HFFc6 (cell line): ENCODE measurements around the gene SF3A1. TPM values are rescaled to one million over a fixed set of nuclear protein-coding genes. Genes with fewer than 3 reads are reported as not detected.

Experiments
- DNase-seq: peaks from one replicate; pipeline ENCODE4 v3.0.0-alpha.2; 2018
- H3K27ac Mint-ChIP-seq: 2 replicates; pipeline ENCODE4 v1.8.0; 2020; ENCODE audit warnings: mild to moderate bottlenecking, mixed read lengths
- H3K27me3 Mint-ChIP-seq: 2 replicates; pipeline ENCODE4 v1.8.0; 2021; ENCODE audit warnings: mild to moderate bottlenecking, moderate library complexity, mixed read lengths; ENCODE audit not compliant: insufficient read depth
- H3K36me3 Mint-ChIP-seq: 2 replicates; pipeline ENCODE4 v1.8.0; 2021; ENCODE audit warnings: low read depth, mixed read lengths
- H3K4me1 Mint-ChIP-seq: 2 replicates; pipeline ENCODE4 v1.8.0; 2020; ENCODE audit warnings: low read depth, mixed read lengths
- H3K4me3 Mint-ChIP-seq: 2 replicates; pipeline ENCODE4 v1.8.0; 2020; ENCODE audit warnings: mild to moderate bottlenecking, moderate library complexity, mixed read lengths
- H3K9me3 Mint-ChIP-seq: 2 replicates; pipeline ENCODE4 v1.8.0; 2020; ENCODE audit warnings: mild to moderate bottlenecking, mixed read lengths
- total RNA-seq, 6 experiments: library from RNA; stranded (reverse); fragmentation: NEBNext Ultra II Directional; extraction: Animal tissue kit (Norgen Biotek cat#: 25700); gene quantifications; 2 replicates in 1 of 6; 3 replicates in 5 of 6; pipeline ENCODE4 v1.2.3, GENCODE V29; 2021
- TF ChIP-seq, protein P1 (sequence below): fragments of 200-600 bp; sonication (generic); IDR thresholded peaks from 2 replicates; pipeline ENCODE4 v1.5.0; 2021; ENCODE audit warnings: antibody characterized with exemption, mild to moderate bottlenecking

The SF3A1 gene
- total RNA-seq, 6 experiments from 2014 or later: 166 to 197 (median 181) TPM

DNA sequence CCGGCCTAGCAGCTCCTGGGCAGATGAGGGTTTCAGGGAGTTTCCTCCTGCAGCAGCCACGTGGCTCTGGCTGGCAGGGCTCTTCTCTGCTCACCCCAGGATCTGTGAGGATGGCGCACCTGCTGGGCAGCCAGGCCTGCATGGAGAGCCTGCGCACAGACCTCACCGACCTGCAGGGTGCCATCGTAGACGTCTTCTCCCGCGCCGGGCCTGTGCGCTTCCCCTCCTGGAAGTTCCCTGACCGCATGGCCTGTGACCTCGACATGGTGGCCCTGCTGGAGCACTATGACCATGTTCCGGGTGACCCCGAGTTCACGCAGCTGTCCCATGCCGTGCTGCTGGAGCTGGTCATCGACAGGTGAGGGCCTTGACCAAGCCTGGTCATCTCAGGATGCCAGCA lies 9.2 kb upstream of the SF3A1 start:
- Mint-ChIP-seq H3K4me3 (no peak overlapping the region), H3K27me3 (no peaks in the 10 kb centered on the region; the same call in 1 of the 2 replicates), H3K4me1 (peaks cover 10% of the 10 kb centered on the region), H3K36me3 (no peaks in the 10 kb centered on the region), H3K27ac (no peak overlapping the region), H3K9me3 (no peaks in the 10 kb centered on the region)
- DNase-seq: no peak
- TF ChIP-seq, protein P1, sequence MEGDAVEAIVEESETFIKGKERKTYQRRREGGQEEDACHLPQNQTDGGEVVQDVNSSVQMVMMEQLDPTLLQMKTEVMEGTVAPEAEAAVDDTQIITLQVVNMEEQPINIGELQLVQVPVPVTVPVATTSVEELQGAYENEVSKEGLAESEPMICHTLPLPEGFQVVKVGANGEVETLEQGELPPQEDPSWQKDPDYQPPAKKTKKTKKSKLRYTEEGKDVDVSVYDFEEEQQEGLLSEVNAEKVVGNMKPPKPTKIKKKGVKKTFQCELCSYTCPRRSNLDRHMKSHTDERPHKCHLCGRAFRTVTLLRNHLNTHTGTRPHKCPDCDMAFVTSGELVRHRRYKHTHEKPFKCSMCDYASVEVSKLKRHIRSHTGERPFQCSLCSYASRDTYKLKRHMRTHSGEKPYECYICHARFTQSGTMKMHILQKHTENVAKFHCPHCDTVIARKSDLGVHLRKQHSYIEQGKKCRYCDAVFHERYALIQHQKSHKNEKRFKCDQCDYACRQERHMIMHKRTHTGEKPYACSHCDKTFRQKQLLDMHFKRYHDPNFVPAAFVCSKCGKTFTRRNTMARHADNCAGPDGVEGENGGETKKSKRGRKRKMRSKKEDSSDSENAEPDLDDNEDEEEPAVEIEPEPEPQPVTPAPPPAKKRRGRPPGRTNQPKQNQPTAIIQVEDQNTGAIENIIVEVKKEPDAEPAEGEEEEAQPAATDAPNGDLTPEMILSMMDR: no peak

- TF ChIP-seq, protein P1: no peak
- Mint-ChIP-seq H3K27ac (no peak overlapping the region), H3K27me3 (no peaks in the 10 kb centered on the region), H3K36me3 (no peaks in the 10 kb centered on the region), H3K4me1 (peaks cover 5% of the 10 kb centered on the region), H3K4me3 (no peak overlapping the region), H3K9me3 (no peaks in the 10 kb centered on the region)
- no peak for DNase-seq
Measured at GRCh38 chr22:30362651-30363281, 6.1 kb upstream of the SF3A1 start.

DNA sequence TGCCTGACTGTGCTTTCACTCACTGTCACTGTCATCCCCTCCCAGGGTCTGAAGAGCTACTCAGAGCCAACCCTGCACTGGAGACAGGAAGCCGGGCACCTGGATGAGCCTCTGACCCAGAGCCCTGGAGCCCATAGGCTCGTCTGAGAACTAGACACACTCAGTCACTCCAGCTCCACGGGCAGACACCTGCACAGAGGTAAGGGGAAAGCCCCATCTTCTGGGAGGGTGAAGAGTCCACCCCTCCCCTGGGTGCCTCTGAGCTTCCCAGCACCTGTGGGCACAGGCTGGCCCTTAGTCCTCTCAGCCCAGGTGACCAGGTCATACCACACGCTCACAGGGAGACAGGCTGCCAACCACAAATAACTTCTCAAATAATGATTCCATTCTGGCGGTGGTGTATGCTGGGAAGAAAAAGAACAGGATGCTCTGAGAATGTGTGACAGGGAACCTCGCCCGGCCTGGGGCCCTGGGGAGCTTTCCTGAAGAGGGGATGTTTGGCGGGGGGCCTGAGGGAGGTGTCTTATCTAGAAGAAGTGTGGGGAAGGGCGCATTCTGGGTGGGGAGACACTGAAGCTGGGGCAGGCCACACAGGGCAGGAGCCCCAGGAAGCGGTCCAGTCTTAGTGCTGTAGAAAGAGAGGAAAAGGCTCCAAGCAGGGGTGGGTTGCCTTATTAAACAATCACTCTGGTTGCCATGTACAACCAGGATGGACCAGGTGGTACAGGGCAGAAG lies 5.4 kb upstream of the SF3A1 start:
- Mint-ChIP-seq H3K9me3 (no peaks in the 10 kb centered on the region), H3K4me1 (peaks cover 6% of the 10 kb centered on the region), H3K27me3 (no peaks in the 10 kb centered on the region), H3K27ac (no peak overlapping the region), H3K36me3 (no peaks in the 10 kb centered on the region), H3K4me3 (no peak overlapping the region)
- TF ChIP-seq, protein P1: no peak
- DNase-seq: no peak

DNA sequence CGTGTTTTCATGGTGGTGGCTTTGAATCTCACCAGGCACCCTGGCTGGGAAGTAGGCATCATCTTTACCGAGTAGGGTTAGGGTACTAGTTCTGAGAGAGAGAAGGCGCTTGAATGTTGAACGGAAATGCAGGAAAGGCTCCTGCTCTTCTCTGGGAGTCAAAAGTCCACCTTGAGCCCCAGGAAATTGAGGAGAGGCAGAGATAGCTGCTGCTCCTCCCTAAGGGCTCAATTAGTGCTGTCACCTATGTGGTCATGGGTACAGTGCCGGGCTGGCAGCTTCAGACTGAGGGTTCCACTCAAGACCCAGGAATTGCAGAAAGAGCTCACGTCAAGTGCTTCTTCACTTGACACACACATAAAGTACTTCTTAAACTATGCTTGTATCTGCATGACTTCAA lies 1.8 kb upstream of the SF3A1 start:
- H3K27ac Mint-ChIP-seq: no peak overlapping the region
- H3K27me3 Mint-ChIP-seq: peaks cover 2% of the 10 kb centered on the region; the same call in 1 of the 2 replicates
- no peak overlapping the region for H3K4me3 Mint-ChIP-seq
- TF ChIP-seq, protein P1: no peak
- no peaks in the 10 kb centered on the region for H3K9me3 Mint-ChIP-seq
- no peak for DNase-seq
- peaks cover 11% of the 10 kb centered on the region for H3K36me3 Mint-ChIP-seq
- H3K4me1 Mint-ChIP-seq: peaks cover 32% of the 10 kb centered on the region

GRCh38 chr22:30357650-30358215 lies 1.0 kb upstream of the SF3A1 start:
- TF ChIP-seq, protein P1: no peak
- H3K9me3 Mint-ChIP-seq: no peaks in the 10 kb centered on the region
- no peak for DNase-seq
- H3K27ac Mint-ChIP-seq: peak overlapping the region; percentile 96
- peaks cover 33% of the 10 kb centered on the region for H3K4me1 Mint-ChIP-seq
- peaks cover 2% of the 10 kb centered on the region; the same call in 1 of the 2 replicates for H3K27me3 Mint-ChIP-seq
- peaks cover 11% of the 10 kb centered on the region for H3K36me3 Mint-ChIP-seq
- peak overlapping the region; percentile 98 for H3K4me3 Mint-ChIP-seq
